Measurements from ENCODE around the gene ARRB1.

Gene ARRB1

GRCh38 chr11:75273411-75274391, 77.8 kb downstream of the ARRB1 start:
- peak; percentile 44 for DNase-seq

GRCh38 chr11:75272821-75273301, 78.6 kb downstream of the ARRB1 start:
- DNase-seq = no peak

GRCh38 chr11:75272391-75272790, 79.1 kb downstream of the ARRB1 start:
- DNase-seq = no peak

GRCh38 chr11:75271730-75272129, 79.7 kb downstream of the ARRB1 start:
- no peak for DNase-seq

- DNase-seq = no peak
Measured at GRCh38 chr11:75270896-75271418, 80.5 kb downstream of the ARRB1 start.

GRCh38 chr11:75269896-75270295, 81.6 kb downstream of the ARRB1 start:
- DNase-seq = no peak

- no peak for DNase-seq
Measured at GRCh38 chr11:75269367-75269660, 82.1 kb downstream of the ARRB1 start.

GRCh38 chr11:75268626-75269366, 82.7 kb downstream of the ARRB1 start:
- no peak for DNase-seq

GRCh38 chr11:75267171-75267970, 84.1 kb downstream of the ARRB1 start:
- no peak for DNase-seq

- no peak for DNase-seq
Measured at GRCh38 chr11:75265851-75266531, 85.5 kb downstream of the ARRB1 start.

GRCh38 chr11:75264971-75265370, 86.5 kb downstream of the ARRB1 start:
- no peak for DNase-seq

- DNase-seq = no peak
Measured at GRCh38 chr11:75264356-75264755, 87.1 kb downstream of the ARRB1 start.

- DNase-seq = no peak
Measured at GRCh38 chr11:75263944-75264349, 87.5 kb downstream of the ARRB1 start.

- DNase-seq = no peak
Measured at GRCh38 chr11:75262961-75263852, 88.3 kb downstream of the ARRB1 start.

- DNase-seq = no peak
Measured at GRCh38 chr11:75262436-75262835, 89.0 kb downstream of the ARRB1 start.

- DNase-seq = no peak
Measured at GRCh38 chr11:75261902-75262361, 89.5 kb downstream of the ARRB1 start.

GRCh38 chr11:75260396-75261170, 90.9 kb downstream of the ARRB1 start:
- DNase-seq = no peak

- no peak for DNase-seq
Measured at GRCh38 chr11:75254326-75254725, 97.1 kb downstream of the ARRB1 start.

GRCh38 chr11:75249704-75250103, 101.8 kb downstream of the ARRB1 start:
- no peak for DNase-seq

GRCh38 chr11:75248924-75249256, 102.6 kb downstream of the ARRB1 start:
- no peak for DNase-seq
